Right lobe of liver (tissue), 4 donors: ENCODE measurements around the gene DGKH.

Experiments
- POLR2A ChIP-seq: fragments of 450-650 bp; IDR thresholded peaks from one replicate; pipeline ENCODE4 v1.6.1; 2017; ENCODE audit warnings: antibody characterized with exemption, mild to moderate bottlenecking
- TF ChIP-seq, protein P1 (sequence below), 4 donors: fragments of 200-600 bp in 3 of 4; fragments of 450-650 bp in 1 of 4; IDR thresholded peaks; one replicate each; pipeline versions ENCODE4 v1.5.1 to v1.8.0; 2016 to 2022; ENCODE audit warnings: antibody characterized with exemption in 4 of 4, mild to moderate bottlenecking in 2 of 4
- donor health status: DM: no; HTN: no; CAD: no.
- donor health status: DM: no; HTN: no; CAD: no.
- donor health status: DM: no; HTN: yes; CAD: no.

DNA sequence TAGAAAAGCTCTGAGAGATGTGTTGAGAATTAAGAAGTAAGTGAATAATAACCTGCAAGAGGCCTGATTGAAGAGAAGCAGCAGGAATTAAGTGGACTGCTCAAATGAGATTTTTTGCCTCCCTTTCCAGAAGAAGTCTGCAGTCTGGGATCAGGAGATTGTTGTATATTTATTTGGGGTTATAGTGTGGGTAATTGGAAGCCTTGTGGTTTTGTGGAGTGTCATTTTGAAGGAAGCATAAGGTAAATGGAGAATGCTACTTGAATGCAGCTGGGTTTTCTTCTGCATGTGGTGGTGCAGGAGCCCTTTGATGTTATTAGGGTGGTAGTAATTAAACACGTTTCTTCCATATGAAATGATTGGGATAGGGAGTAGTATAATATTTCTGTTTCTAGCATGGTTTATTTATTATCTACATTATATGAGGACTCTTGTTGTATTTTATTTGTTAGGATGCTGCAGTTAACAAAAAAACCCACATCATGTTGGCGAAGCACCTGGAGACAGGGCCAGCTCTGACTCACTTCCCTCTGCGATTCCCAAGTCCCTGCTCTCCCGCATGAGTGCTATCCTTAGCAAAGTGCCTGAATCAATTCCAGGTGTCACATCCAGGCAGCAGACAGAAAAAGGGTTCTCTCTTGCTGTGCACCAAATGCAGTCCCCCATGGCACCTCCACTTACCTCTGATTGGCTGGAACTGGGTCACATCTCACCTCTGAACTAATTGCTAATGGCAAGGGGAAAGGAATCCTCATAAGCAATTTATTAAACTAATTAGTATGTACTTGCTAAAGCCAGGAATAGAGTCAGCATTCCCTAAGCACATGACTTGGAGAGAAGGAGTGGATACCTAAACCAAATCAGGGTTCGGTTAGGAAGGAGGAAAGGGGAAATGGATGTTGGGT, 54.8 kb downstream of the DGKH start:
- TF ChIP-seq POLR2A, result no peak
- TF ChIP-seq, protein P1, sequence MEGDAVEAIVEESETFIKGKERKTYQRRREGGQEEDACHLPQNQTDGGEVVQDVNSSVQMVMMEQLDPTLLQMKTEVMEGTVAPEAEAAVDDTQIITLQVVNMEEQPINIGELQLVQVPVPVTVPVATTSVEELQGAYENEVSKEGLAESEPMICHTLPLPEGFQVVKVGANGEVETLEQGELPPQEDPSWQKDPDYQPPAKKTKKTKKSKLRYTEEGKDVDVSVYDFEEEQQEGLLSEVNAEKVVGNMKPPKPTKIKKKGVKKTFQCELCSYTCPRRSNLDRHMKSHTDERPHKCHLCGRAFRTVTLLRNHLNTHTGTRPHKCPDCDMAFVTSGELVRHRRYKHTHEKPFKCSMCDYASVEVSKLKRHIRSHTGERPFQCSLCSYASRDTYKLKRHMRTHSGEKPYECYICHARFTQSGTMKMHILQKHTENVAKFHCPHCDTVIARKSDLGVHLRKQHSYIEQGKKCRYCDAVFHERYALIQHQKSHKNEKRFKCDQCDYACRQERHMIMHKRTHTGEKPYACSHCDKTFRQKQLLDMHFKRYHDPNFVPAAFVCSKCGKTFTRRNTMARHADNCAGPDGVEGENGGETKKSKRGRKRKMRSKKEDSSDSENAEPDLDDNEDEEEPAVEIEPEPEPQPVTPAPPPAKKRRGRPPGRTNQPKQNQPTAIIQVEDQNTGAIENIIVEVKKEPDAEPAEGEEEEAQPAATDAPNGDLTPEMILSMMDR (IDR thresholded peaks at IDR 0.05), result no peak
